Stimulated activated CD4-positive, alpha-beta T cell treated with anti-CD3 and anti-CD28 coated beads, Interleukin-15, amount 100 ng/mL, for 24 hours (primary cell): ENCODE data around the gene TNFRSF25.

ENCODE experiments used
- DNase-seq: peaks from one replicate; pipeline ENCODE4 v3.0.0-alpha.2; 2020

TNFRSF25 gene

GRCh38 chr1:6486433-6487011 is 20.5 kb upstream of the TNFRSF25 start:
- DNase-seq: peak; percentile 93

DNA sequence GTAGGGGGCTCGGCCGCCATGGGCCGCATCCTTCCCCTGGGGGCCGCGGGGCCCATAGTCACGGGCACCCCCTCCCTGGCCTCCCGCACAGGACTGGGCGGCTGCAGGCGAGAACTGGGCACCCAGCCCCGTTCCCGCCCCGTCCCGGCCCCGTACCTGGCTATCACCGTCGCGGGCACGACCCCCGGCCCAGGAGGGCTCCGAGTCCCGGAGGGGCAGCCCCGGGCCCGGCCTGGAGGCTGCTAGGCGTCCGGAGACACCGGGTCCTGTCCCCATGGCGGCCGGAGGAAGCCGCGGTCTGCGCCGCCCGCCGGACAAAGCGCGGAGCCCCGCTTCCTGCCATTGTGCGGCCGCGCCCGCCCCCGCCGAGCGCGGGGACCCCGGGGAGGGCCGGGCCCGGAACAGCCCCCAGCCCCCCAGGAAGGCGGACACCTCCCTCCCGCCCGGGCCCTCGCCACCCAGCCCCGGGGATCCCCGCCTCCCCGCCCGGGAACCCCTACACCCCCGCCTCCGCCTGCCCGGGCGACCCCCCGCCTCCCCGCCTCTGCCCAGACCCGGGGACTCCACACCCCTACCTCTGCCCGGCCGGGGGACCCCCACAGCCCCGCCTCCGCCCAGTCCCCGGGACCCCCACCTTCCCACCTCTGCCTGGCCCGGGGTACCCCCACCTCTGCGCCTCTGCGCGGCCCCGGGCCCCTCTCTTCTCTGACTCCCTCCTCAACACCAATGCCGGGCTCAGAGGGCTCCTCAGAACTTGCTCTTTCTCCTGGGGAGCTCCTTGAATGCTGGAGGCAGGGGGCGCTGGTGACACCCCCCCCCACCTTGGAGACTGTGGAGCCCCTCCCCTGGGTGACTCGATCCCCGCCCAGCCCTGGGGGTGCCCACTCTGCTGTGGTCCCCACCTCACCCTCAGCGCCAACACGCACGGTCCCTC is 19.5 kb upstream of the TNFRSF25 start:
- no peak for DNase-seq

GRCh38 chr1:6484826-6485167 is 18.8 kb upstream of the TNFRSF25 start:
- DNase-seq: no peak

GRCh38 chr1:6483761-6484117 is 17.8 kb upstream of the TNFRSF25 start:
- DNase-seq: no peak

DNA sequence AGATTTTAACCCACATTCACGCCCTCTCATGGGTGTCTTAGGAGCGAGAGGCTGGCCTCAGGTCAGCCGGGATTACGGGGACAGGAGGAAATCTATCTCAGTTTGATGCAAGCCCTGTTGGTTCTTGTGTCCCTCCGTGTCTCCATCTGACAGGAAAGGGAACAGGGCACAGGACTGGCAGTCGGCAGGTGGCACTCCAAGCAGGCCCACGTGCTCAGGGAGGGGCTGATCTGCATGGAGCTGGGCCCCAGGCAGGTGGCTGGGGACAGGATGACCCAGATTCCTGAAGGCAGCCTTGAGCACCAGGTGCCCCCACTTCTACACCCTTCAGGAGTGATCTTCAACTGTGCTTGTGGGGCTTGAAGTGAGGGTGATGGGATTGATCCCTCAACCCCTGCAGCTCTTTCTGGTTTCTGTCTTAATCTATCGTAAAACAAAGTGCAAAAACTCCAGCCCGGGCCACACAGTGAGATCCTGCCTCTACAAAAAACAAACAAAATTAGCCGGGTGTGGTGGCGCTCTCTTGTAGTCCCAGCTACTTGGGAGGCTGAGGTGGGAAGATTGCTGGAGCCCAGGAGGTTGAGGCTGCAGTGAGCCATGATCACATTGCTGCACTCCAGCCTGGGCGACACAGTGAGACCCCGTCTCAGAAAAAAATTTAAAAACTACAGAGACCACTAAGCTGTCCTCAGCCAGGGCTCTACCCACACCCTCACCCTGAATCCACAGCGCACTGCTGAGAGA is 17.2 kb upstream of the TNFRSF25 start:
- no peak for DNase-seq

GRCh38 chr1:6481820-6482219 is 15.8 kb upstream of the TNFRSF25 start:
- no peak for DNase-seq

DNA sequence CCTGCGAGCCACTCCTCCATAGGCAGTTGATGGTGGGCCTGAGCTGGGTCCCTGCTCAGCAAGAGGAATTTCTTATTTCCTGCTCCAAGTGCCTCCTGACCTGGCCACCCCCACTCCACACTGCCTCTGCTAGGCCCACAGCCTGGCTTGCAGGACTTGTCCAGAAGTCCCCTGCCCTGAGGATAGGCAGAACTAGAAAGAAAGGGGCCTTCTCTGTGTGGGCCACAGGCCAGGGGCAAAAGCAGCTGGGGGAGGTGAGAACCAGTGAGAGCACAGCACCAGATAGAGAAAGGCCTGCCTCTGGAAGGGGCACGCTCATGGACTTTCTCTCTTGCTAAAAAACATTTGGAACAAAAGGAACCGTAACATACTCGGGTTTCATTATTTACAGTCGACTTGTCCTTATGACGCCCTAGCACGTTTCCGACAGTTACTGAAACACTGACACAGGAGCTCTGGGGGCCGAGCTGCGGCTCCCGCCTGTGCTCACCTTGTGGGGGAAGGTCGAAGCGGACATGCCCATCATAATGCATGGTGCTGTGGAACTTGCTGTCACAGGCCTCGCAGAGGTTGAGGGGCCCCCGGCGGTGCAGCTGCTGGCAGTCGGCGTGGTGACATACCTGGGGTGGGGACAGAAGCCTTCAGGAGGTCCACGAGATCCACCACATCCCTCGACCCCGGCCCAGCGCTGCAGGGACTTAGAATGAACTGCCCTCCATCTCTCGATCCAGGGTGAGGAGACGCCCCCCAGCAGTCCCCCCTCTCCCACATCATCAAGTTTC is 11.3 kb upstream of the TNFRSF25 start:
- no peak for DNase-seq

DNA sequence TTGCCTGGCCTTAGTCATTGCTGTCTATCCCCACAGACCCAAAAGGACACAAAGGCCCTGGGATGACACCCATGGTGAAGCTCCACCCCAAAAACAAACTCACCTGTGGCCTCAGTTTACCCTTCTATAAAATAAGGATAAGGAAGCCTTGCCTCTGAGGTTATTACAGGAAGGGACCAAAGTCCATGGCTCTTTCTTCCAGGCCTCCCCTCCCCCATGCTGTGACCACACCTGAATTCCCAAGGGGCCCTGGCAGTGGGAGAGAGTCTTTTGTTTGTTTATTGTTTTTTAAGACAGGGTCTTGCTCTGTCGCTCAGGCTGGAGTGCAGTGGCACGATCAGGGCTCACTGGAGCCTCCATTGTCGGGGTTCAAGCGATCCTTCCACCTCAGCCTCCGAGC is 10.5 kb upstream of the TNFRSF25 start:
- no peak for DNase-seq

DNA sequence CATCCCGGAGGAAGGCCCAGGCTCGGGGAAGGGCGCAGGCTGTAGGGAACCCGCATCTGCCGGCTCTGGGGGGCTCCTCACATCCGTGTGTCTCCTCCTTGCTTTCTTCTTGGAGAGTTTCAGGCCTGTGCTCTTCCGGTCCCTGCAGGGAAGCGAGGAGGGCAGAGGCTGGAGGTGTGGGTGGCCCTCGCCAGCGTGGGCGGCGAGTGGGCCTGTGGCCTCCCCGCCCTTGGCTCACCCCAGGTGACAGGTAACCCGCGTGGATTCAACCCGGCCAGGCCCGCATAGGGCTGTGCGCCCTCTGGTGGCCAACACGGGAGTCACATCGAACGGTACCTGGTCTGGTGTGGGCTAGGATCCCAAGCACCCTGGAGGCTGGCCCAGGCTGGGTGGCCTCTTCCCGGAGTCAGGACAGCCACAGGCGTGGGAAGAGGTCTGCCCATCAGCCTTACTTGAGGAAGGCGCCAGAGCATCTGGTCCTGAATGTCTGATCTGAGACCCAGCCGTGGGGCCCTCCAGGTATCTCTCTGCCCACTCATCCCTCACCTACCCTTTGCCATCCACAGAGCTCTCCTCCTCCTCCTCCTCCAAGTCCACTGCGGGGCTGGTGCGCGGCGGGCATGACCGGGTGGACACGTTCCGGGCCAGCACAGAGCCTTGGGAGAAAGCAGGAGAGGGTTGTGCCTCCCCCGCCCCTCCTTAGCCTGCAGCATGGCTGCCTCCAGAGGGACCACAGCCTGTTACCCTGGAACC is 9.6 kb upstream of the TNFRSF25 start:
- peak; percentile 82 for DNase-seq

- no peak for DNase-seq
Observed at GRCh38 chr1:6474815-6475282, 8.9 kb upstream of the TNFRSF25 start.

DNA sequence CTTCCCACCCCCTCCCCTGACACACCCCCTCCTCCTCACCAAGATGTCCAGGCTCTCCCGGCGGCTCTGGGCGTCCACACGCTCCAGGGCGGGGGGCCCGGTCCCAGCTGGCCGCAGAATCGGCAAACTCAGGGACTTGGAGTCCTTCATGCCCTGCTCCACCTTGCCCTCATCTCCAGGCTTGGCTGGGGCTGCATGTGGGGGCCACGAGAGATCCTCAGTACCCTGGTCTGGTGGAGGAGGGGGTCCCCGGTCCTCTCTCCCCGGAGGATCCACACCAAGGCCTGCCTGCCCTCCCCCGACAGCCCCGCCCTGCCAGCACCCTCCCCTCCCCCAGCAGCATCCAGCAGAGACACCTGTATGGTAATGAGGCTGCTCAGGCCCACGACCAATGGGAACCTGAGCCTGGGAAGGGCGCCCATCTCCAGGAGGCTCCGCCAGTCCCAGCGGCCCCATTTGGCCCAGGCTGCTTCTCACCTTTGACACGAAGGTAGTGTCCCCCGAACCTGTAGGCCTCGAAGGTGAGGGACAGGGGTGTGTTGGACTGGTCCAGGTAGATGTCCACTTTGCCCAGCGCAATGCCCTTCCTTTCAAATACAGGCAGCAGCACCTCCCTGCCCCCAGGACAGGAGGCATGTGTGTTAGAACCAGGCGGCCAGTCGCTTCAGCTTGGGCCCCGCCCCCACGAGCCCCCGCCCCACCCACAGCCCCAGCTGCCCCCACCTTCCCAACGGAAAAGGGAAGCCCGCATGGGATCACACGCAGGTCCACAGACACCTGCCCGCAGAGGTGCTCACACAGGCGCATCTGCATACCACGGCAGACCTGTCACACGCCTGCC is 8.2 kb upstream of the TNFRSF25 start:
- DNase-seq: no peak

- DNase-seq: no peak
Observed at GRCh38 chr1:6473156-6473555, 7.2 kb upstream of the TNFRSF25 start.

DNA sequence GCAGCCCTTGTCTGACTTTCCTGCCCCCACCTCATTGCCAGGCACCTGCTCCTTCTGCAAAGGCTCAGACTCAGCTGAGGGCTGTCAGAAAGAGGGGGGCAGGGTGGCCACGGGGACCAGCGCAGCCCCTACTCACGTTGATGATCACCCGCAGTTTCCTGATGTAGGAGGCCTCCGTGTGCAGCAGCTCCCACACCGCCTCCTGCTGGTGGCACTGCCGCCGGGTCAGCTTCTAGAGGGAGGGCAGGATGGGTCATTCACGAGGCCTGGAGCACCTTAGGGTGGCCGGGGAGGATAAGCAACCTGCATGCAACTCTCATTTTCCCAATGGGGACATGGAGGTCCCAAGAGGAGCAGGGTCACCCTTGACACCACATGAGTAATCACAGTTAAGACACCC is 6.4 kb upstream of the TNFRSF25 start:
- peak; percentile 44 for DNase-seq

DNA sequence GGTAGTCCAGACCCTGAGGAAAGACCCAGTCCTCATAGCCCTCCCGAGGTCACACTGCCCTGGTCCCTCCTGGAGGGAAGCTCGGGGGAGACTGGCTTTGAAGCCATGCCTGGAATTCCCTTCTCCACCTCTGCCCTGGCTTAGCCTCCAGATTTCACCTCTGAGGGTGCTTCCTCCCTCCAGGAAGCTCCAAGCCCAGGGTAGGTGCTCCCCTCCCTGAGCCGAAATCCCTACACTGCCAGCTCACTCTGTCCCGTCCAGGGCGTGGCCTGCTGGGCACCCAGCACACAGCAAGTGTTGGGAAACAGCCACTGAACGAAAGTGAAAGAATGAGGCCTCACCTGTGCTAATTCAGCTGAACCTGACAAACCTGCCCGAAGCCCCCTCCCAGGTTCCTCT is 6.0 kb upstream of the TNFRSF25 start:
- no peak for DNase-seq

DNA sequence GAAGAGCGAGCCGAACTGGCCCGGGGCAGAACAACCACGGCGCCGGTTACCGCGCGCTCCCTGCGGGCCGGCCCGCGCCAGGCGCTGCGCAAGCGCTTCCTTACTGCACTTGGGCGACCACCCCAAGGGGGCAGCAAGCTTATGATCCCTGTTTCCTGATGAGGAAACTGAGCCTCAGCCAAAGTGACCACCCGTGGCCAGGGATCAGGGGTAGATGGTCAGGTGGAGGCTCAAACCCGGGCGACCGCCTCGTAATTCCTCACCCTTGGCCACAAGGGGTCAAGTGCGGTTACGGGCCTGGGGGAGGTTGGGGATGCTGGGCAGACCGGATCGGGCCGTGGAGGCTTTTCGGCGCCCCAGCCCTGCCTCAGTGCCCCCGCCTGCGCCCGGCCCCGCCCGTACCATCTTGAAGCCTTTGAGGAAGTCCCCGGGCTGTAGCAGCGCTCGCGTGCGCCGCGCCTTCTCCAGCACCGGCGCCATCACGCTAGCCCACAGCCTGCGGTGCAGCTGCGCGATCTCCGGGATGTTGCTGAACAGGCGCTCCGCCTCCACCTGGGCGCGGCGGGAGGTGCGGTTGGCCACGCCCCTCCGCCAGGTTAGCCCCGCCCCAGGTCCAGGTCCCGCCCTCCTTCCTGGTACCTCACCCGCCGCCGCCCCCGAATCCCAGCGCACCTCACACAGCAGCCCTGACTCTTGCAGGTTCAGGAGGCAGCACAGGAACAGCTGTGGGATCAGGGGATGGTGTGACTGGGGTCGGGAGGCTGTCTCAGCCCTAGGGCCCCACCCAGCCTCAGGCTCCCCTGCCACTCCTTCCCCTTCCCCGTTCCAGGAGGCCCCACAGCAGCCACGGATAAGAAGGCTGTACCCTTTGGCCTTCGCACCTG is 5.4 kb upstream of the TNFRSF25 start:
- DNase-seq: peak; percentile 26

GRCh38 chr1:6470132-6471085 is 4.4 kb upstream of the TNFRSF25 start:
- DNase-seq: no peak

DNA sequence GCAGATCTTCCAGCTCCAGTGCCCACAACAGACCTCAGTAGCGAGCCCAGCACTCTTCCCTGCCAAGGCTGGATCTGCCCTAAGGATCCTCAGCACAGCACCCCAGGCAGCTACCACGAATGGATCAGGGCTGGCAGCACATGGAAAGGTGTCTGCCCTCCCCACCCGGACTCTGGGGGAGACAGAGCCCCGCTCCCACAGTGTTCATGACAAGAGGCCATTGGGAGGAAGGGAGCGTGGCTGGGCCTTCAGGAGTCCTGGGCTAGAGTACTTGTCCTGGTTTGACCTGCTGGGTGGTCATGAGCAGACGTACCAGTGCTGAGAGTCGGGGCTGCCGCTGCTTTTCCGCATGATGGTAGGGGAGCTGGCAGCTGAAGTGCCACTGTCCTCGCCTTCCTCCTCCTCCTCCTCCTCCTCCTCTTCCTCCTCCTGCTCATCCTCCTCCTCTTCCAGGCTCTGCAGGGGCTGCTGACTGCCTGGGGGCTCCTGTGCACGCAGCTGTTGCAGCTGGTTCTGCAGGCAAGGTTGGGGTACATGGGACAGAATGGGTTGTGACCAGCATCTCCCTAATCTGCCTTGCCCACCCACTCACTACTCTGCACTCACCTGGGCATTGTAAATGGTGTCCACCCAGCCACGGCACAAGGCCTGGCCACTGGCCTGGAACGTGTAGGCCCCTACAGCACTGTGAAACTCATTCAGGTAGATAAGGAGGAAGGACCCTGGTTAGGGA is 2.9 kb upstream of the TNFRSF25 start:
- DNase-seq: no peak
